ENCODE measurements around the gene FARS2. TPM values are rescaled to one million over a fixed set of nuclear protein-coding genes. Genes with fewer than 3 reads are reported as not detected.

FARS2 gene
- total and polyA plus RNA-seq, 7 donors = 8.1 to 21.0 (median 12.5) TPM

DNA sequence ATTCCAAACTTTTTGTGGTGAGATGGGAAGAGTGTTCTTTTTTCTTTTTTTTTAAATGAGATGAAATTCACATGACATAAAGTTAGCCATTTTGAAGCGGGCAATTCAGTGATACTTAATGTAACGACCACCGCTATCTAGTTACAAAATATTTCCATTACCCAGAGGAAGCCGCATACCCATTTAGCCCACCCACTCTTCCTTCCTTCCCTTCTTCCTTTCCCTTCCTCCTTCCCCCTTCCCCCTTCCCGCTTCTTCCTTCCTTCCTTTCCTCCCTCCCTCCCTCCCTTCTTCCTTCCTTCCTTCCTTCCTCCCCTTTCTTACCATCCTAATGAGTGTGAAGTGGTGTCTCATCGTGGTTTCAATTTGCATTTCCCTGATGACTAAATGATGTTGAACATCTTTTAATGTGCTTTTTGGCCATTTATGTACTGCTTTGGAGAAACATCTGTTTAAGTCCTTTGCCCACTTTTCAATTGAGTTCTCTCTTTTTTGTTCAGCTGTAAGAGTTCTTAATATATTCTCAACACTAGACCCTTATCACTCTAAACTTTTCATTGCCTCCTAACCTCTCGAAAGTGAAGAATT, 371.1 kb downstream of the FARS2 start:
- intact Hi-C loops (cut with DNase I) = no loop called here
- Histone ChIP-seq H3K27ac (no peak overlapping the region), H3K4me3 (no peak overlapping the region), H3K36me3 (no peaks in the 10 kb centered on the region), H3K27me3 (no peaks in the 10 kb centered on the region), H3K4me1 (no peaks in the 10 kb centered on the region), H3K9me3 (no peaks in the 10 kb centered on the region)
- 83 to 84% methylated on average over 7 of the region's 7 CpGs for WGBS, 2 donors
- no peak for TF ChIP-seq POLR2AphosphoS5 (IDR thresholded peaks at IDR 0.05)
- TF ChIP-seq CTCF (IDR thresholded peaks at IDR 0.05) = no peak
- no peak for TF ChIP-seq EP300 (IDR thresholded peaks at IDR 0.05)
- TF ChIP-seq POLR2A (IDR thresholded peaks at IDR 0.05) = no peak
- DNase-seq = no peak

GRCh38 chr6:5634525-5634924, 373.2 kb downstream of the FARS2 start:
- no peak for DNase-seq
- Histone ChIP-seq H3K36me3 (no peaks in the 10 kb centered on the region), H3K4me3 (no peak overlapping the region), H3K4me1 (no peaks in the 10 kb centered on the region), H3K27me3 (no peaks in the 10 kb centered on the region), H3K9me3 (peaks cover 0 to 2% (median 0%) of the 10 kb centered on the region in 4 donors), H3K27ac (no peak overlapping the region)
- 80 to 90% methylated on average over 4 of the region's 4 CpGs for WGBS, 2 donors
- TF ChIP-seq POLR2AphosphoS5 (IDR thresholded peaks at IDR 0.05) (no peak), POLR2A (IDR thresholded peaks at IDR 0.05) (no peak), CTCF (IDR thresholded peaks at IDR 0.05) (no peak), EP300 (IDR thresholded peaks at IDR 0.05) (no peak)
- intact Hi-C loops (cut with DNase I) = no loop called here

DNA sequence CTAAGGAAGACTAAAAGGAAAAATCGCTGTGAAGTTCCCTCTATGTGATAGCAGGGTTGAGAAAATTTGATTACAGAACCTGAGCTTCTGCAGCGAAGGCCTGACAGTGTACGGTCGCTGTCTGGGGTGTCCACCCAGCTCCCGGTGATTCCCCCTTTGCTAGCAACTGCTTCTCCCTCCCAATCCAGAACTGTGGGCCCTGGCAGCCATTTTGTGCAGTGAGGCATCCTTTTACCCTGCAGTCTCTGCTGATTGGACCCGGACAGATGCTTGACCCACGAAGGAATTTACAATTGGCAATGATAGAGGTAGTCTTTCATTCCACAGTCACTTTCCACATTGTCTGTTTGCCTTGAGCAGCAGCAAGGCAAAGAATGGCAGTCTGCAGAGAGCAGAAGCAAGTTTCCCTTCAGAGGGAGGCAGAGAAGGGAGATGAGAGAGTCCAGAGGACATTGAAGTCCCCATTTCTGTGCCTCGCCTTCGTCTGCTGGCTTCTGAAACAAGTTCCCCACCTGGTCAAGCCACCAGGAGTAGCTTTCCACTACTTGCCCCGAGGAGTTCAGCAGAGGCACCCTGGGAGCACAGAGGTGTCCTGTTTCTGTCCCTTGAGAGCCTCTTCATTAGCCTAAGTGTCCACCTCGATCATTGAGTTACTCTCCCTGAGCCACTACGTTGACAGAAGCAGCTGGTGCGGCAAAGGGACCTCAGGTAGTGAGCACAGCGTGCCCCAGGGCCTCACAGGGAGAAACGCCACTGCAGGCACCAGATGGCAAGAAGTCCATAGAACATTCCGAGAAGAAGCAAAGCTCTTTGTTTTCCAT, 375.1 kb downstream of the FARS2 start:
- Histone ChIP-seq H3K36me3 (peaks cover 0 to 6% (median 0%) of the 10 kb centered on the region in 4 donors), H3K27ac (no peak overlapping the region), H3K27me3 (no peaks in the 10 kb centered on the region), H3K4me1 (no peaks in the 10 kb centered on the region), H3K9me3 (peaks cover 0 to 15% (median 6%) of the 10 kb centered on the region in 4 donors), H3K4me3 (no peak overlapping the region)
- TF ChIP-seq POLR2AphosphoS5 (IDR thresholded peaks at IDR 0.05) (no peak), CTCF (IDR thresholded peaks at IDR 0.05) (no peak), EP300 (IDR thresholded peaks at IDR 0.05) (no peak), POLR2A (IDR thresholded peaks at IDR 0.05) (no peak)
- intact Hi-C loops (cut with DNase I) = no loop called here
- WGBS, 2 donors = 91 to 92% methylated on average over 16 of the region's 16 CpGs
- no peak for DNase-seq

- Histone ChIP-seq H3K27ac (no peak overlapping the region), H3K4me1 (no peaks in the 10 kb centered on the region), H3K9me3 (peaks cover 0 to 15% (median 6%) of the 10 kb centered on the region in 4 donors), H3K36me3 (peaks cover 0 to 6% (median 0%) of the 10 kb centered on the region in 4 donors), H3K27me3 (no peaks in the 10 kb centered on the region), H3K4me3 (no peak overlapping the region)
- TF ChIP-seq POLR2A (IDR thresholded peaks at IDR 0.05) (no peak), POLR2AphosphoS5 (IDR thresholded peaks at IDR 0.05) (no peak)
- whole genome bisulfite sequencing, 2 donors = 87 to 88% methylated on average over 5 of the region's 5 CpGs
- DNase-seq = no peak
- intact Hi-C loops (cut with DNase I) = no loop called here
Measured at GRCh38 chr6:5637714-5638113, 376.4 kb downstream of the FARS2 start.

DNA sequence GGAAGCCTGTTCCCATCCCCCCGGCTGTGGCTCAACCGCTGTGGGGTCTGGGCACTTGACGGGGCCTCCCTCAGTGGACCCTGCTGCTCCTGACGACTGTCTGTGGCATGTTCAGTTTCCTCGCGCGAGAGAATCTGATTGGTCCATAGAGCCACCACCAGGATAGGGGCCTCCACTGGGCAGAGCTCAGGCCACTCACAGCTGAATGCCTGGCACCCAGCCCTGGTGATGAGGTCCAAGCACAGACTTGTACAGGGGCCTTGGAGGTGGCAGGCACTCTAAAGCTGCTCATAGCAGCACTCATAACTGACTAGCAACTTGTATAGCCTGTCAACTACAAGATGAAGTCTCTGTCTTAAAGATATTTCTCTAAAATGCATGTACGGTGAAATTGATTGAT, 377.4 kb downstream of the FARS2 start:
- TF ChIP-seq CTCF (IDR thresholded peaks at IDR 0.05) (no peak), EP300 (IDR thresholded peaks at IDR 0.05) (no peak), POLR2A (IDR thresholded peaks at IDR 0.05) (no peak), POLR2AphosphoS5 (IDR thresholded peaks at IDR 0.05) (no peak)
- DNase-seq = no peak
- no peak overlapping the region for H3K27ac ChIP-seq
- no peaks in the 10 kb centered on the region for H3K27me3 ChIP-seq
- H3K36me3 ChIP-seq = peaks cover 0 to 6% (median 0%) of the 10 kb centered on the region in 4 donors
- intact Hi-C loops (cut with DNase I) = no loop called here
- peaks cover 0 to 15% (median 6%) of the 10 kb centered on the region in 4 donors for H3K9me3 ChIP-seq
- 93 to 97% methylated on average over 8 of the region's 8 CpGs for WGBS, 2 donors
- H3K4me3 ChIP-seq = no peak overlapping the region
- H3K4me1 ChIP-seq = no peaks in the 10 kb centered on the region
